Measurements from ENCODE around the gene TGFBR3L. TPM values are rescaled to one million over a fixed set of nuclear protein-coding genes. Genes with fewer than 3 reads are reported as not detected.

TGFBR3L gene
- total RNA-seq, 1 donor from 2014 or later, result 0.69 TPM

DNA sequence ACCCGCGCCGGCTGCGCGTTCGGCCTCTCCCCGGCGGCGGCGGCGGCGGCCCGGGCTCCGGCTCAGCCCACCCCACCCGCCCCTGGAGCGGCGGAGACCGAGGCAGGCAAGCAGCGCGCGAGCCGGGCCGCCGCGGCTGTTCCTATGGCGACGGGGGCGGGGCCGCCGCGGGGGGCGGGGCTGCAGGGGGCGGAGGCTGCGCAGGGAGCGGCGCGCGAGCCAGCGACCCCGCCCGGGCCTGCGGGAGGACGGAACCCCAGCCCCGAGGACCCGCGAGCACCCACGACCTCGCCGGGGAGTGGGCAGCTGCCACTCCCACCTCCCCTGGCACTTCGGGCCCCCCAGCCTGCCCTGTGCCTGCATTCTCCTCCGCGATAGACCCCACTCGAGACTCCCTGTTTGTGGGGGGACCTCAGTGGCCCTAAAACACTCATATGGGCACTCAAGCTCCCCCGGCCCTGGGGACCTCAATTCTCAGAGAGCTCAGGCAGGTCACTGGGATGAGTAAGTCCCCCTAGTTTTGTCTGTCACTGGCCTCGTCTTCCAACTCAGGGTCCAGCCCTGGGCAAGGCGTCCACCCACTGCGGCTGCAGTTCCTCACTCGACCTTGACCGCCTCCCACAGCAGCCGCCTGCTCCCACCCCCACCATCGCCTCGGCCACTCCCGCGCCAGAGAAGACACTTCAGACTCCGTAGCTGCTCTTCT, 11.5 kb downstream of the TGFBR3L start, which contains the start of gene CTXN1:
TSS of gene CTXN1 (minus strand) at position 115 of the 706 bp plus-strand sequence. CDS start 597 bp downstream, outside the sequence.
- H3K27ac Mint-ChIP-seq (ENCODE audit: unreplicated experiment), result peak within 1 kb of the TSS; percentile 92
- H3K27me3 Mint-ChIP-seq (ENCODE audit: unreplicated experiment), result peaks cover 19% of the 10 kb centered on the region
- peaks cover 6% of the 10 kb centered on the region for H3K4me1 Mint-ChIP-seq (ENCODE audit: low read depth, unreplicated experiment)
- no peaks in the 10 kb centered on the region for H3K36me3 Mint-ChIP-seq (ENCODE audit: unreplicated experiment)
- H3K9me3 Mint-ChIP-seq (ENCODE audit: unreplicated experiment), result peaks cover 14% of the 10 kb centered on the region
- TF ChIP-seq, protein P1, sequence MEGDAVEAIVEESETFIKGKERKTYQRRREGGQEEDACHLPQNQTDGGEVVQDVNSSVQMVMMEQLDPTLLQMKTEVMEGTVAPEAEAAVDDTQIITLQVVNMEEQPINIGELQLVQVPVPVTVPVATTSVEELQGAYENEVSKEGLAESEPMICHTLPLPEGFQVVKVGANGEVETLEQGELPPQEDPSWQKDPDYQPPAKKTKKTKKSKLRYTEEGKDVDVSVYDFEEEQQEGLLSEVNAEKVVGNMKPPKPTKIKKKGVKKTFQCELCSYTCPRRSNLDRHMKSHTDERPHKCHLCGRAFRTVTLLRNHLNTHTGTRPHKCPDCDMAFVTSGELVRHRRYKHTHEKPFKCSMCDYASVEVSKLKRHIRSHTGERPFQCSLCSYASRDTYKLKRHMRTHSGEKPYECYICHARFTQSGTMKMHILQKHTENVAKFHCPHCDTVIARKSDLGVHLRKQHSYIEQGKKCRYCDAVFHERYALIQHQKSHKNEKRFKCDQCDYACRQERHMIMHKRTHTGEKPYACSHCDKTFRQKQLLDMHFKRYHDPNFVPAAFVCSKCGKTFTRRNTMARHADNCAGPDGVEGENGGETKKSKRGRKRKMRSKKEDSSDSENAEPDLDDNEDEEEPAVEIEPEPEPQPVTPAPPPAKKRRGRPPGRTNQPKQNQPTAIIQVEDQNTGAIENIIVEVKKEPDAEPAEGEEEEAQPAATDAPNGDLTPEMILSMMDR (IDR thresholded peaks at IDR 0.05; ENCODE audit: partially characterized antibody, unreplicated experiment), result no peak
- peak within 1 kb of the TSS; percentile 92 for H3K4me3 Mint-ChIP-seq (ENCODE audit: unreplicated experiment)
- peak; percentile 91 for DNase-seq

DNA sequence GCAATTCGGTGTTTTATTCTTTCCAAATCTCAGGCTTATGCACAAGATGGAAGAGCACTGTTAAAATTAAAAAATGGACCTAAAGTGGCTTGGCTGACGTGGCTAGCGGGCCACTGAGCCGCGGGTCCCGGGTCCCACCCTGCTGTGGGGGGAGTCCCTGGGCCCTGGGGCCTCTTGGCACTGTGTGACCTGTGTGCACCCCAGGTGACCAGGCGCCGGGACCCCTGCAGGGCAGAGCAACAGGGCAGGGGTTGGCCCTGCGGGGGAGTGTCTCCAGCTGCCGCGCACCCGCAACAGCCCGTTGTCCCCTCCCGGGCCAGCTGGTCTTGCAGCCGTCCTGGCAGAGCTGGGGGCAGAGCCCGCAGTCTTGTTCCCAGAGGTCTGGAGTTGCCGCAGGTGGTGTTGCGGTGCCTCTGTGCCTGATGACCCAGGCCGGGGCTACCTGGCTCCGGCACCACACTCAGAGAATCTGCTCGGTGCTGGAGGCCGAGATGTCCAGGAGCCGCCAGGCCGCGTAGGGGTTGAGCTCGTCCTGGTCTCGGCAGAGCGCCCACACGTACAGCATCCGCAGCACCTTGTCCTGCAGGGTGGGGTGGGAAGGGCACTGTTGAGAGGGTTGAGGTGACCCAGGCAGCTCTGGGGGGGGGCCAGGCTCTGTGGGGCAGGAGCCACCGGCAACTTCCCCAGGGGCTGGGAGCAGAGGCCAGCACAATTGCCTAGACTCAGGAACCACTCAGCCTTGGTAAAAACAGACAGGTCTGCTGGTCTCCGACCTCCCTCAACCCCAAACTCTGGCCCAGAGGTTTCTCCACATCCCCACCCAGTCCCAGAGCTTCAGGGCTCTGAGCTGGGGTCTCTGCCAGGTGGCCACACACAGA, 12.3 kb downstream of the TGFBR3L start:
- Mint-ChIP-seq H3K9me3 (ENCODE audit: unreplicated experiment) (peaks cover 14% of the 10 kb centered on the region), H3K27ac (ENCODE audit: unreplicated experiment) (peak overlapping the region; percentile 53), H3K4me3 (ENCODE audit: unreplicated experiment) (peak overlapping the region; percentile 85), H3K36me3 (ENCODE audit: unreplicated experiment) (no peaks in the 10 kb centered on the region), H3K27me3 (ENCODE audit: unreplicated experiment) (peaks cover 18% of the 10 kb centered on the region), H3K4me1 (ENCODE audit: low read depth, unreplicated experiment) (peaks cover 6% of the 10 kb centered on the region)
- TF ChIP-seq, protein P1 (IDR thresholded peaks at IDR 0.05; ENCODE audit: partially characterized antibody, unreplicated experiment), result peak; percentile 20
- DNase-seq, result no peak

DNA sequence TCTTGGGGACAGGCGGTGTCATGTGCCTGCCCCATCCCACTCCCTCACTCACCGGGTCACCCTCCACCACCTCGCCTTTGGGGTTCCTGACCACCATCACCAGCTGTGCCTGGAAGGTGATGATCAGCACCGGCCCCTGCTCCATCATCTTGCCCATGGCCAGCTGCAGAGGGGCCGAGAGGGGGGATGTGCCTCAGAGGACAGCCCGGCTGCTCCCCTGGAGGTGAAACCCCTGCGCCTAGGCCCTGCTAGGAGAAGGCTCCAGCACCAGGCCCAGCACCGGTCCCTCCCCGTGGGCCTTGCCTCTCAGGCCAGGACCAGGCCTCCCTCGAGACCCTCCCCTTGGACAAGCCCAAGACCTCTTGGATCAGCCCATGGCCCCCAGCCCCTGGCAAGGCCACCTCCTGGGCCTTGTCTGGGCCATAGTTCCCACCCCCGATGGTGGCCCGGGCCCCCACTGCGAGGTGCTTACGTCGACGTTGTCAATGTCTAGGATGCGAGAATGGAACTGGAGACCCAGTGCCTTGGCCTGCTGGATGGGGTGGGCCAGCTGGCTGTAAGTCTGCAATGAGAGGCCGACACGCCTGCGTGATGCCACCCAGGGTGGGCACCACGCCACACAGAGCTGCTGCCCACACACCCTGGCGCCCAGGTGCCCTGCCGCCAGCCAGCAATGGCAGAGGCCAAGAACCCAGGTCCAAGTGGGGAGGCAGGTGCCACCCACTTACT, 13.1 kb downstream of the TGFBR3L start:
- H3K36me3 Mint-ChIP-seq (ENCODE audit: unreplicated experiment), result no peaks in the 10 kb centered on the region
- H3K4me3 Mint-ChIP-seq (ENCODE audit: unreplicated experiment), result no peak overlapping the region
- H3K27ac Mint-ChIP-seq (ENCODE audit: unreplicated experiment), result no peak overlapping the region
- TF ChIP-seq, protein P1 (IDR thresholded peaks at IDR 0.05; ENCODE audit: partially characterized antibody, unreplicated experiment), result no peak
- H3K4me1 Mint-ChIP-seq (ENCODE audit: low read depth, unreplicated experiment), result peaks cover 6% of the 10 kb centered on the region
- peaks cover 16% of the 10 kb centered on the region for H3K27me3 Mint-ChIP-seq (ENCODE audit: unreplicated experiment)
- DNase-seq, result no peak
- H3K9me3 Mint-ChIP-seq (ENCODE audit: unreplicated experiment), result peaks cover 14% of the 10 kb centered on the region

DNA sequence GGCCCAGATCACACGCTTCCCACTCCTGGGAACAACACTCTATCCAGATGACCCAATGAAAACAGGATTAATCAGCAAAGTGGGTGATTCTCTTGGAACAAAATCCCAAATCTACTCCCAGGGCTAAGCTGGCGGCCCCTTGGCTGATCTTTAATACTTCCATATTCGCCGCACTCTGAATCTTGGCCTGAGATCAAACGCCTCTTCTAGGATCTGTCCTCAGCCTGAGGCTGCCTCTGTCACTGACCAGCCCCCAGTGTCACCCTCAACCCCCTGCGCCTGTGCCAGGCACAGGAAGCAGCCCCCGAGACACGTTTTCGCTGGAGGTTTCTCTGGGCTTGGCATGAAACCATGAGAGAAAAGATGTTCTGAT, 13.7 kb downstream of the TGFBR3L start:
- peaks cover 13% of the 10 kb centered on the region for H3K27me3 Mint-ChIP-seq (ENCODE audit: unreplicated experiment)
- TF ChIP-seq, protein P1 (IDR thresholded peaks at IDR 0.05; ENCODE audit: partially characterized antibody, unreplicated experiment), result no peak
- peak overlapping the region; percentile 52 for H3K4me3 Mint-ChIP-seq (ENCODE audit: unreplicated experiment)
- H3K9me3 Mint-ChIP-seq (ENCODE audit: unreplicated experiment), result peaks cover 13% of the 10 kb centered on the region
- H3K27ac Mint-ChIP-seq (ENCODE audit: unreplicated experiment), result no peak overlapping the region
- peaks cover 6% of the 10 kb centered on the region for H3K4me1 Mint-ChIP-seq (ENCODE audit: low read depth, unreplicated experiment)
- no peaks in the 10 kb centered on the region for H3K36me3 Mint-ChIP-seq (ENCODE audit: unreplicated experiment)
- no peak for DNase-seq

All from glutamatergic neuron (in vitro differentiated cells).